Measurements from ENCODE around the gene AKNA. TPM values are rescaled to one million over a fixed set of nuclear protein-coding genes. Genes with fewer than 3 reads are reported as not detected.

Gene AKNA
- total and polyA plus RNA-seq, 2 of the 8 experiments (the other 6 are each of a cell fraction or from before 2014, with no cell fraction given) = 21.0 to 27.4 TPM

DNA sequence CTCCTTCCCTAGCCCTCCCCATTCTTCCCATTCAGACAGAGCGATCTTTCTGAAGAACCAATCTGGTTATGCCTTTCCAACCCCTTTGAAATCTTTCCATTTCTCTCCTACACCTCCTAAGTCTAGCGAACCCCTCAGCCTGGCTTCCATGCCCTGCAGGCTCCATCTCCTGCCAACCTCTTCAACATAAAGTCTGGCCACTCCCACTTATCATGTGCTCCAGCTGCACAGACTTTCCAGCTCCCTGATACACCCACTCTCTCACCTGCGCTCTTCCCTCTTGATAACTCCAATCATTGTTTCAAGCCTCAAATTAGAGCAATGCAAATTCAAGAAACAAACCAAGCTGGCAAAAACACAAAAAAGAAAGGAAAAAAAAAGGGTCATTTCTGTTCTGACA lies 68.6 kb downstream of the AKNA start (continued):
- no peak for TF ChIP-seq NANOG (IDR thresholded peaks at IDR 0.05; ENCODE audit: insufficient read depth, low read depth, low read length, poor library complexity, severe bottlenecking)
- TF ChIP-seq CEBPB (IDR thresholded peaks at IDR 0.05; ENCODE audit: low read depth, low read length) = no peak
- no peak for TF ChIP-seq KDM5A (IDR thresholded peaks at IDR 0.05; ENCODE audit: low read length)
